GM12878 (cell line): ENCODE data around the gene DNAAF5.

ENCODE experiments used
- EZH2 ChIP-seq: IDR thresholded peaks from 2 replicates; pipeline ENCODE4 v1.6.1; 2012; ENCODE audit warnings: low read depth, mild to moderate bottlenecking, control low read depth, inconsistent platforms, low read length, borderline replicate concordance; ENCODE audit not compliant: control insufficient read depth
- POLR2A ChIP-seq: IDR thresholded peaks from 2 replicates; pipeline ENCODE4 v1.6.1; 2011; ENCODE audit warnings: low read depth, mild to moderate bottlenecking, low read length
- POLR2AphosphoS5 ChIP-seq: IDR thresholded peaks from 2 replicates; pipeline ENCODE4 v1.6.1; 2011; ENCODE audit warnings: mild to moderate bottlenecking, low read length, inconsistent platforms
- TAF1 ChIP-seq: IDR thresholded peaks from 2 replicates; pipeline ENCODE4 v1.6.1; 2011; ENCODE audit warnings: mild to moderate bottlenecking, low read depth, low read length, borderline replicate concordance
- ZNF24 ChIP-seq: fragments of 450-650 bp; IDR thresholded peaks from 2 replicates; pipeline ENCODE4 v1.6.1; 2017; ENCODE audit warnings: antibody characterized with exemption, mild to moderate bottlenecking
- TF ChIP-seq, protein P1 (sequence below), 3 experiments: IDR thresholded peaks in 2 of 3; conservative IDR thresholded peaks in 1 of 3; 2 replicates each; pipeline ENCODE4 v1.5.1; 2011; ENCODE audit warnings: low read depth in 3 of 3, low read length in 3 of 3, mild to moderate bottlenecking in 3 of 3, control low read depth in 2 of 3, moderate library complexity in 2 of 3, inconsistent platforms in 1 of 3, mixed read lengths in 1 of 3; ENCODE audit not compliant: control insufficient read depth in 2 of 3, insufficient read depth in 1 of 3; ENCODE audit errors: extremely low read depth in 1 of 3

DNA sequence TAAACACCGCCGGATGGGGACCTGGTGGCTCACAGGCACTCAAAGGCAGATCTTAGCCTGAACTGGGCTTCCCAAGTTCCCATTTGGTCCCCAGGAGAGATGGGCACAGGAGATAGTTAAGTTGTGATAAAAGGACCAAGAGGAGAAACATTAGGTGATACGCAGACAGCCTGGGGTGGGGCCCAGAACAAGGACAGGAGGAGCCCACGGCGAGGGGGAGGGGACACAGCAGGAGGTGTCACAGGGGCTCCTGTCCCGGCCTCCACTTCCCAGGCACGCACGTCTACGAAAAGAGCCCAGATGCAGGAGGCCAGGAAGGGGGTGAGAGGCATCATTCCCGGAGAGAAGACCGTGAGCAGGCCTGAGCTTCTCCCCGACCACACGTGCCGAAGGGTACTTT lies 16.3 kb upstream of the DNAAF5 start:
- TF ChIP-seq, protein P1, sequence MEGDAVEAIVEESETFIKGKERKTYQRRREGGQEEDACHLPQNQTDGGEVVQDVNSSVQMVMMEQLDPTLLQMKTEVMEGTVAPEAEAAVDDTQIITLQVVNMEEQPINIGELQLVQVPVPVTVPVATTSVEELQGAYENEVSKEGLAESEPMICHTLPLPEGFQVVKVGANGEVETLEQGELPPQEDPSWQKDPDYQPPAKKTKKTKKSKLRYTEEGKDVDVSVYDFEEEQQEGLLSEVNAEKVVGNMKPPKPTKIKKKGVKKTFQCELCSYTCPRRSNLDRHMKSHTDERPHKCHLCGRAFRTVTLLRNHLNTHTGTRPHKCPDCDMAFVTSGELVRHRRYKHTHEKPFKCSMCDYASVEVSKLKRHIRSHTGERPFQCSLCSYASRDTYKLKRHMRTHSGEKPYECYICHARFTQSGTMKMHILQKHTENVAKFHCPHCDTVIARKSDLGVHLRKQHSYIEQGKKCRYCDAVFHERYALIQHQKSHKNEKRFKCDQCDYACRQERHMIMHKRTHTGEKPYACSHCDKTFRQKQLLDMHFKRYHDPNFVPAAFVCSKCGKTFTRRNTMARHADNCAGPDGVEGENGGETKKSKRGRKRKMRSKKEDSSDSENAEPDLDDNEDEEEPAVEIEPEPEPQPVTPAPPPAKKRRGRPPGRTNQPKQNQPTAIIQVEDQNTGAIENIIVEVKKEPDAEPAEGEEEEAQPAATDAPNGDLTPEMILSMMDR (IDR thresholded peaks at IDR 0.05 in 2 of 3, conservative IDR thresholded peaks at IDR 0.05 in 1 of 3; ENCODE audit: control insufficient read depth in 2 of 3, extremely low read depth in 1 of 3, insufficient read depth in 1 of 3, low read depth in 3 of 3, low read length in 3 of 3) = no peak
- TF ChIP-seq POLR2AphosphoS5 (no peak), POLR2A (no peak), EZH2 (no peak), ZNF24 (no peak), TAF1 (no peak)
